Gastroesophageal sphincter (tissue), 4 donors: ENCODE measurements around the gene ADAM12. TPM values are rescaled to one million over a fixed set of nuclear protein-coding genes. Genes with fewer than 3 reads are reported as not detected.

ENCODE experiments used
- ATAC-seq: fragments of 150-250 bp; one replicate; pipeline ENCODE4 v1.9.1; 2016; ENCODE audit warnings: mild to moderate bottlenecking, moderate library complexity
- H3K27ac ChIP-seq, 4 donors: fragments of 200-600 bp; sonication (generic) in 3 of 4; 1 replicate in 3 of 4; 2 replicates in 1 of 4; pipeline ENCODE4 v1.5.1; 2016 to 2019
- H3K27me3 ChIP-seq: fragments of 200-600 bp; sonication (generic); one replicate; pipeline ENCODE4 v1.5.1; 2019
- H3K36me3 ChIP-seq, 2 donors: fragments of 200-600 bp; sonication (generic); one replicate each; pipeline ENCODE4 v1.5.1; 2019; ENCODE audit warnings: control low read depth in 1 of 2
- H3K4me1 ChIP-seq, 3 donors: fragments of 200-600 bp; sonication (generic); 1 replicate in 2 of 3; 2 replicates in 1 of 3; pipeline ENCODE4 v1.5.1; 2016 to 2019; ENCODE audit warnings: control low read depth in 2 of 3
- H3K4me3 ChIP-seq, 2 donors: fragments of 200-600 bp; sonication (generic); one replicate each; pipeline ENCODE4 v1.5.1; 2019; ENCODE audit warnings: mild to moderate bottlenecking in 1 of 2, moderate library complexity in 1 of 2
- H3K9me3 ChIP-seq, 3 donors: fragments of 200-600 bp; sonication (generic); one replicate each; pipeline ENCODE4 v1.5.1; 2017 to 2019; ENCODE audit warnings: control low read depth in 2 of 3
- CTCF ChIP-seq, 4 experiments: fragments of 200-600 bp in 2 of 4; fragments of 450-650 bp in 2 of 4; sonication (generic) in 1 of 4; IDR thresholded peaks; one replicate each; pipeline ENCODE4 v1.5.1; 2017 to 2019; ENCODE audit warnings: antibody characterized with exemption in 4 of 4, mild to moderate bottlenecking in 2 of 4, moderate library complexity in 2 of 4
- EP300 ChIP-seq: sonication (generic); formaldehyde crosslinking; IDR thresholded peaks from one replicate; pipeline ENCODE4 v1.6.1; 2017; ENCODE audit warnings: antibody characterized with exemption, mild to moderate bottlenecking
- POLR2A ChIP-seq, 2 donors: fragments of 450-650 bp; IDR thresholded peaks; one replicate each; pipeline ENCODE4 v1.6.1; 2017; ENCODE audit warnings: antibody characterized with exemption in 2 of 2, mild to moderate bottlenecking in 2 of 2, moderate library complexity in 1 of 2
- POLR2AphosphoS5 ChIP-seq: sonication (generic); formaldehyde crosslinking; IDR thresholded peaks from one replicate; pipeline ENCODE4 v1.6.1; 2017; ENCODE audit warnings: antibody characterized with exemption
- WGBS, 2 donors: methylation state at CpG; one replicate each; pipeline ENCODE4 v1.1.5; 2018; ENCODE audit warnings: low coverage in 1 of 2; 5-methylcytosine and 5-hydroxymethylcytosine counted together
- total RNA-seq, 4 donors: library from RNA; depleted of rRNA; stranded (reverse); fragments of >200 nt; gene quantifications; one replicate each; pipeline ENCODE4 v1.1.0, GENCODE V29; 2016

Gene ADAM12
- total RNA-seq, 4 donors from 2014 or later = 0.27 to 1.2 (median 0.89) TPM

- no peaks in the 10 kb centered on the region for H3K9me3 ChIP-seq
- H3K4me1 ChIP-seq = no peaks in the 10 kb centered on the region
- H3K36me3 ChIP-seq = no peaks in the 10 kb centered on the region
- H3K27me3 ChIP-seq = no peaks in the 10 kb centered on the region
- TF ChIP-seq EP300 = no peak
- TF ChIP-seq POLR2AphosphoS5 = no peak
- TF ChIP-seq POLR2A (IDR thresholded peaks at IDR 0.05) = no peak
- no peak for TF ChIP-seq CTCF (IDR thresholded peaks at IDR 0.05)
- 89 to 97% methylated on average over 4 to 6 of the region's 6 CpGs for WGBS, 2 donors
- no peak overlapping the region for H3K27ac ChIP-seq
- H3K4me3 ChIP-seq = no peak overlapping the region
- ATAC-seq = no peak
These were observed 393.7 kb downstream of the ADAM12 start for GRCh38 chr10:125994601-125995000.

GRCh38 chr10:125992254-125992653, 396.0 kb downstream of the ADAM12 start:
- Histone ChIP-seq H3K4me3 (no peak overlapping the region), H3K27me3 (no peaks in the 10 kb centered on the region), H3K36me3 (no peaks in the 10 kb centered on the region), H3K4me1 (no peaks in the 10 kb centered on the region), H3K27ac (no peak overlapping the region), H3K9me3 (no peaks in the 10 kb centered on the region)
- ATAC-seq = no peak
- 67 to 73% methylated on average over 3 to 5 of the region's 7 CpGs for WGBS, 2 donors
- TF ChIP-seq CTCF (IDR thresholded peaks at IDR 0.05) (no peak), POLR2AphosphoS5 (no peak), POLR2A (IDR thresholded peaks at IDR 0.05) (no peak), EP300 (no peak)

- Histone ChIP-seq H3K9me3 (no peaks in the 10 kb centered on the region), H3K4me3 (no peak overlapping the region), H3K36me3 (no peaks in the 10 kb centered on the region), H3K27me3 (no peaks in the 10 kb centered on the region), H3K4me1 (no peaks in the 10 kb centered on the region), H3K27ac (no peak overlapping the region)
- 94 to 100% methylated on average over 1 of the region's 1 CpG for WGBS, 2 donors
- no peak for ATAC-seq
- TF ChIP-seq POLR2A (IDR thresholded peaks at IDR 0.05) (no peak), POLR2AphosphoS5 (no peak), EP300 (no peak), CTCF (IDR thresholded peaks at IDR 0.05) (no peak)
These were observed 396.9 kb downstream of the ADAM12 start for GRCh38 chr10:125991392-125991791.

GRCh38 chr10:125990974-125991373, 397.3 kb downstream of the ADAM12 start:
- TF ChIP-seq POLR2A (IDR thresholded peaks at IDR 0.05) = no peak
- TF ChIP-seq POLR2AphosphoS5 = no peak
- TF ChIP-seq CTCF (IDR thresholded peaks at IDR 0.05) = no peak
- no peak for TF ChIP-seq EP300
- no peak overlapping the region for H3K4me3 ChIP-seq
- ATAC-seq = no peak
- no peaks in the 10 kb centered on the region for H3K36me3 ChIP-seq
- no peaks in the 10 kb centered on the region for H3K9me3 ChIP-seq
- H3K27ac ChIP-seq = no peak overlapping the region
- no peaks in the 10 kb centered on the region for H3K4me1 ChIP-seq
- H3K27me3 ChIP-seq = no peaks in the 10 kb centered on the region
- 100% methylated on average over 1 of the region's 2 CpGs; no CpG with 5 or more reads in 1 of the 2 donors for WGBS, 2 donors

- H3K4me3 ChIP-seq = no peak overlapping the region
- no peaks in the 10 kb centered on the region for H3K9me3 ChIP-seq
- TF ChIP-seq CTCF (IDR thresholded peaks at IDR 0.05) (no peak), POLR2AphosphoS5 (no peak), POLR2A (IDR thresholded peaks at IDR 0.05) (no peak), EP300 (no peak)
- WGBS, 2 donors = 93 to 94% methylated on average over 2 to 4 of the region's 5 CpGs
- H3K27me3 ChIP-seq = no peaks in the 10 kb centered on the region
- no peaks in the 10 kb centered on the region for H3K36me3 ChIP-seq
- no peak for ATAC-seq
- no peak overlapping the region for H3K27ac ChIP-seq
- no peaks in the 10 kb centered on the region for H3K4me1 ChIP-seq
These were observed 398.5 kb downstream of the ADAM12 start for GRCh38 chr10:125989791-125990190.
